MM.1S (cell line): Measurements from ENCODE around the gene SLC25A33.

Experiments used
- CTCF ChIP-seq: fragments of 300-600 bp; sonication (generic); IDR thresholded peaks from 2 replicates; pipeline ENCODE4 v1.5.1; 2016; ENCODE audit warnings: antibody characterized with exemption, low read length, mixed read lengths
- EZH2 ChIP-seq: fragments of 300-600 bp; sonication (generic); optimal IDR thresholded peaks from 2 replicates; pipeline ENCODE3; 2017; ENCODE audit warnings: low read depth, mild to moderate bottlenecking, antibody characterized with exemption, low read length, mixed read lengths
- EZH2phosphoT487 ChIP-seq: fragments of 300-600 bp; sonication (generic); IDR thresholded peaks from 2 replicates; pipeline ENCODE4 v1.6.1; 2018; ENCODE audit warnings: antibody characterized with exemption, low read length

GRCh38 chr1:9520411-9520810 lies 18.9 kb upstream of the SLC25A33 start:
- TF ChIP-seq CTCF (no peak), EZH2 (no peak), EZH2phosphoT487 (no peak)
